Measurements from ENCODE around the gene PDCD4.

Gene PDCD4

DNA sequence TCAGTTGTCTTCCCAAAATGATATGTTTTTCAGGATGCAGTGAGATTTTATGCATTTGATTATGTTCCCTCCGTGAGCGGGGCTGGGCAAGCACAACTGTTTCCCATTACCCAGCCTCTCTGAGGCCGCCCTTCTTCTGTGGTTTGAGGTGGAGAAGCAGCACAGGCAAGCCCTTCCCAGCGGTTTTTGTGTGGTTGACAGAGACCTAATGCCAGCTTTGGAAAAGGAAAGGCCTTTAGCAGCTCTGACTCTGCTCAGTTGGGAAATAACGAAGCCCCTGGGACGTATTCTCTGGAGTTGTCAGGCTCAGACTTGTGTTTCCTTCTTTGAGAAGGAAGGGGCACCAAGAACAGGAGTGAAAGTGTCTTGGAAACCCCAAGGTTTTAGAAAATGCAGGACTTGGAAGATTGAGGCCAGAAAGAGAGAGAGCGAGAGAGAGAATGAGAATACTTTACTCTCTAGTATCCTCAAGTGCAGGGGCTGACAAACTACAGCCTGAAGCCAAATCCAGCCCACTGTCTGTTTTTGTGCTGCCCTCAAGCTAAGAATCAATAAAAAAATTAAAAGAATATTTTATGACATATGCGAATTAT is 20.6 kb upstream of the PDCD4 start:
- Mint-ChIP-seq H3K27ac (peak overlapping the region; percentile 32), H3K4me1 (ENCODE audit: low read depth) (peaks cover 74% of the 10 kb centered on the region), H3K4me3 (peak overlapping the region; percentile 18), H3K36me3 (ENCODE audit: low read depth) (no peaks in the 10 kb centered on the region), H3K9me3 (peaks cover 3% of the 10 kb centered on the region), H3K27me3 (no peaks in the 10 kb centered on the region)

DNA sequence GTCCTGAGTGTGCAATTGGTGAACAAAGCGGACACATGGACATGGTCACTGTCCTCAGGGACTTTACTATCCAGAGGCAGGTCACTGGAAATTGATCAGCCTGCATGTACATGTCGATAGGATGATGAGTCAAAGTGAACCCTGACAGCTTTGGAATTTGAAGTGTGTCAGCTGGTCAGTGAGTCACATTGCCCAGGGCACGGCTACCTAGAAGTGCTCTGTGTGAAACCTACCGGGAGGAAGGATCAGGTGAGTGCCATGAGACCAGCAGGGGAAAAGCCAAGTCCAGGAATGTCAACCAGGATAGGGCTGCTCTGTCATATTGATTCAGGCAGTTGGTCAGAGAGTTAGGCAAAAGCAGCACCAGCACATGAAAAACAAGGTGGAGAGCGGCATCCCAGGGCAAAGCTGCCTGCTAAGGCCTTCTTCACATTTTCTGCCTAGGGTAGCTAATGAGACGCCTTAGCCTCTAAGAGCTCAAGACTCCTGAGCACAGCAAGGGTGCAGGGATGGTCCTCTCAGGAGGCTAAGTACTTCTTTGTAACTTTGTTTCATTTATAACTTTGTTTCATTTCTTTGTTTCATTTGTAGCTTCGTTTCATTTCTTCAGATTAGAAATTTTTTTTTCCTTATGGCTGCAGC is 19.4 kb upstream of the PDCD4 start:
- Mint-ChIP-seq H3K27me3 (no peaks in the 10 kb centered on the region), H3K4me1 (ENCODE audit: low read depth) (peaks cover 71% of the 10 kb centered on the region), H3K27ac (peak overlapping the region; percentile 79), H3K36me3 (ENCODE audit: low read depth) (no peaks in the 10 kb centered on the region), H3K9me3 (peaks cover 3% of the 10 kb centered on the region), H3K4me3 (peak overlapping the region; percentile 64)

- Mint-ChIP-seq H3K4me1 (ENCODE audit: low read depth) (peaks cover 77% of the 10 kb centered on the region), H3K4me3 (peak overlapping the region; percentile 64), H3K27ac (peak overlapping the region; percentile 79)
Measured at GRCh38 chr10:110852947-110853346, 18.8 kb upstream of the PDCD4 start.

GRCh38 chr10:110853921-110854605 is 17.7 kb upstream of the PDCD4 start:
- Mint-ChIP-seq H3K9me3 (peaks cover 3% of the 10 kb centered on the region), H3K4me3 (no peak overlapping the region), H3K27ac (no peak overlapping the region), H3K27me3 (no peaks in the 10 kb centered on the region), H3K4me1 (ENCODE audit: low read depth) (peaks cover 80% of the 10 kb centered on the region), H3K36me3 (ENCODE audit: low read depth) (no peaks in the 10 kb centered on the region)

More at GRCh38 chr10:110852947-110853346, 18.8 kb upstream of the PDCD4 start:
- H3K36me3 Mint-ChIP-seq (ENCODE audit: low read depth): no peaks in the 10 kb centered on the region
- no peaks in the 10 kb centered on the region for H3K27me3 Mint-ChIP-seq
- H3K9me3 Mint-ChIP-seq: peaks cover 3% of the 10 kb centered on the region

GRCh38 chr10:110857265-110858171 is 14.2 kb upstream of the PDCD4 start:
- Mint-ChIP-seq H3K9me3 (no peaks in the 10 kb centered on the region), H3K27ac (peak overlapping the region; percentile 58), H3K4me3 (no peak overlapping the region), H3K36me3 (ENCODE audit: low read depth) (no peaks in the 10 kb centered on the region), H3K27me3 (no peaks in the 10 kb centered on the region), H3K4me1 (ENCODE audit: low read depth) (peaks cover 82% of the 10 kb centered on the region)

DNA sequence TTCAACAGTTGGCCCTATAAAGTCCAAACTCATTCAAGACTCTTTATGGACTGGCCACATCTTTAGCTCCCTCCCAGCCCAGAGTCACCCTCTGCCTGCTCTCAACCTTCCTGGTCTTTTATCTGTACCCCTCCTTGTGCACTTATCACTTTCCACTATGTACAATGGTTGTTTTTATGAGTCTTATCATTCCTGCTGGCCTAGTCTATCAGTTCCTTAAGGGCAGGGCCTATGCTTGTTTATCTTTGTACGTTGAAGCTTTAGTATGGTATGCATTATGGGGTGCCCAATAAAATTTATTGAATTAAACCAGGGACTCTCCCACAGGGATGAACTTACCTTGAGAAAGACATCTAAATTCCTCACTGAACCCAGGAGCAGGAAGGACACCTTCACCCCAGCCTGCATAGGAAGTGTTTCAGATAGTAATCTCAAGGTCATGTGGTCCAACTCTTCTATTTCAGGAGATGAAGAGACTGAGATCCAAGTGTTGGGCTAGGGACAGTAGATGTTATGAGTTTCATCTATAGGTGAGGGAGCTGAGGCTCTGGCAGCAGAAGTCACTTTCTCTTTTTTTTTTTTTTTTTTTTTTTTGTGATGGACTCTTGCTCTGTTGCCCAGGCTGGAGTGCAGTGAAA is 13.3 kb upstream of the PDCD4 start:
- H3K27me3 Mint-ChIP-seq: no peaks in the 10 kb centered on the region
- no peaks in the 10 kb centered on the region for H3K36me3 Mint-ChIP-seq (ENCODE audit: low read depth)
- peak overlapping the region; percentile 3 for H3K27ac Mint-ChIP-seq
- peaks cover 82% of the 10 kb centered on the region for H3K4me1 Mint-ChIP-seq (ENCODE audit: low read depth)
- H3K4me3 Mint-ChIP-seq: no peak overlapping the region
- H3K9me3 Mint-ChIP-seq: no peaks in the 10 kb centered on the region

GRCh38 chr10:110859206-110859972 is 12.3 kb upstream of the PDCD4 start:
- Mint-ChIP-seq H3K9me3 (no peaks in the 10 kb centered on the region), H3K27ac (peak overlapping the region; percentile 95), H3K4me1 (ENCODE audit: low read depth) (peaks cover 82% of the 10 kb centered on the region), H3K36me3 (ENCODE audit: low read depth) (no peaks in the 10 kb centered on the region), H3K4me3 (no peak overlapping the region), H3K27me3 (no peaks in the 10 kb centered on the region)

- H3K9me3 Mint-ChIP-seq: no peaks in the 10 kb centered on the region
- peak overlapping the region; percentile 43 for H3K4me3 Mint-ChIP-seq
- H3K27me3 Mint-ChIP-seq: no peaks in the 10 kb centered on the region
- H3K4me1 Mint-ChIP-seq (ENCODE audit: low read depth): peaks cover 84% of the 10 kb centered on the region
- H3K36me3 Mint-ChIP-seq (ENCODE audit: low read depth): no peaks in the 10 kb centered on the region
- peak overlapping the region; percentile 95 for H3K27ac Mint-ChIP-seq
Measured at GRCh38 chr10:110859973-110860376, 11.8 kb upstream of the PDCD4 start.

DNA sequence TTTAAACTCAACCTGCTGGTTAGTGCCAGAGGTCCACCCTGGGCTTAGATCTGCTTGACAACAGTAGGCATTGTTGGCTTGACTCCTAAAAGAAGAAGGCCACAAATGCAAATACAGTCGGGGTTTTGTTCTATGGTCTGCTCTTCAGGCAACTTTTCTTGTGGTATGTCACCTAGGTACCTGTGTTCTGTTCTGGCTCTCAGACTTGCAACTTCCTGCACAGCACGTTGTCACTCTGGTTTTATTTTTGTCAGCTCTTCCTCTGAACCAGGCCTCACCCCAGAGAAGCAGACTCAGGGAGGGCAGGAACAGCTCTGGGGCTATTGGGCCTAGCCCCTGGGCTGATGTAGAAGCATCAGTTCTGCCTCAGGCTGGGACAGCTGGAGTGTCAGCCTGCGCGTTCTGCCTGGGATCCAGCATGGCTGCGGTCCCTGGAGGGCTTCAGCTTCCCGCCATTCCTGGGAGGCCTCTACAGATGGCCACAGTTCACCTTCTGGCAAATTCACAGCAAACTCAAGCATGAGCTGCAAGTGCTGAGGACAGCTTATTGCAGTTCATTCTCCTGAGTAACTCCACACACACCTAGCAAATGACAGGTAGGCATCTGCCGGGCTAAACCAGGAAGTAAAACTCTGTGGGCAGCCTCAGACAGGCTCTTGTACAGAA is 11.0 kb upstream of the PDCD4 start:
- Mint-ChIP-seq H3K27ac (peak overlapping the region; percentile 95), H3K4me3 (peak overlapping the region; percentile 44), H3K4me1 (ENCODE audit: low read depth) (peaks cover 91% of the 10 kb centered on the region), H3K27me3 (no peaks in the 10 kb centered on the region), H3K36me3 (ENCODE audit: low read depth) (no peaks in the 10 kb centered on the region), H3K9me3 (no peaks in the 10 kb centered on the region)

DNA sequence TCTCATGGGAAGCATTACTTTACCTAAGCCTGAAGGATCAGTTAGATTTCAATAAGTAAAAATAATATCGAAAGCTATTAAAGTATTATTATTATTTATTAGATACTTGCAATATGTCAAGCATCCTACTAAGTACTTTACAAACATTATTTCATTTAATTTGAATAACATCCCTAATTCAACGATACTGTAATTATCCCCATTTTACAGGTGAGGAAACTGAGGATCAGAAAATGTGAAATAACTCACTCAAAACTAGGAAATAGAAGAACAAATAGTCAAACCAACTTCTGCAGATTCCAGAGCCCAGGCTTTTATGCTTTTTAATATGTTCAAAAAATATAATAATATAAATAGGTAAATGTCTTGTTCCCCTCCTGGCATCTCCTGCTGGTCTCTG is 10.3 kb upstream of the PDCD4 start:
- Mint-ChIP-seq H3K9me3 (no peaks in the 10 kb centered on the region), H3K27me3 (no peaks in the 10 kb centered on the region), H3K36me3 (ENCODE audit: low read depth) (no peaks in the 10 kb centered on the region), H3K4me3 (no peak overlapping the region), H3K27ac (peak overlapping the region; percentile 95), H3K4me1 (ENCODE audit: low read depth) (peaks cover 94% of the 10 kb centered on the region)

GRCh38 chr10:110861930-110862649 is 9.6 kb upstream of the PDCD4 start:
- Mint-ChIP-seq H3K36me3 (ENCODE audit: low read depth) (no peaks in the 10 kb centered on the region), H3K27me3 (no peaks in the 10 kb centered on the region), H3K4me3 (no peak overlapping the region), H3K4me1 (ENCODE audit: low read depth) (peaks cover 100% of the 10 kb centered on the region), H3K9me3 (no peaks in the 10 kb centered on the region), H3K27ac (peak overlapping the region; percentile 8)

GRCh38 chr10:110862961-110863360 is 8.8 kb upstream of the PDCD4 start:
- Mint-ChIP-seq H3K36me3 (ENCODE audit: low read depth) (no peaks in the 10 kb centered on the region), H3K4me1 (ENCODE audit: low read depth) (peaks cover 100% of the 10 kb centered on the region), H3K4me3 (no peak overlapping the region), H3K27ac (peak overlapping the region; percentile 72), H3K27me3 (no peaks in the 10 kb centered on the region), H3K9me3 (no peaks in the 10 kb centered on the region)

GRCh38 chr10:110863361-110863760 is 8.4 kb upstream of the PDCD4 start:
- Mint-ChIP-seq H3K4me3 (no peak overlapping the region), H3K9me3 (no peaks in the 10 kb centered on the region), H3K4me1 (ENCODE audit: low read depth) (peaks cover 100% of the 10 kb centered on the region), H3K27me3 (no peaks in the 10 kb centered on the region), H3K27ac (peak overlapping the region; percentile 72), H3K36me3 (ENCODE audit: low read depth) (no peaks in the 10 kb centered on the region)

All from stimulated activated naive CD8-positive, alpha-beta T cell treated with anti-CD3 and anti-CD28 coated beads, Interleukin-15, Interleukin-2, amounts not matched to agents 100 ng/mL and 50 ng/mL, for 24 hours (primary cell).